Gastrocnemius medialis (tissue), 4 donors: ENCODE results near the gene CCDC192.

ENCODE experiments used
- CTCF ChIP-seq, 5 experiments: fragments of 450-650 bp in 3 of 5; fragments of 200-600 bp in 2 of 5; sonication (generic) in 2 of 5; IDR thresholded peaks in 4 of 5; conservative IDR thresholded peaks in 1 of 5; 1 replicate in 4 of 5; 2 replicates in 1 of 5; pipeline ENCODE4 v1.5.1; 2016 to 2019; ENCODE audit warnings: antibody characterized with exemption in 5 of 5, mild to moderate bottlenecking in 3 of 5, moderate library complexity in 3 of 5
- POLR2A ChIP-seq, 2 donors: fragments of 450-650 bp; IDR thresholded peaks; one replicate each; pipeline ENCODE4 v1.6.1; 2017; ENCODE audit warnings: antibody characterized with exemption in 2 of 2, mild to moderate bottlenecking in 2 of 2, moderate library complexity in 2 of 2

DNA sequence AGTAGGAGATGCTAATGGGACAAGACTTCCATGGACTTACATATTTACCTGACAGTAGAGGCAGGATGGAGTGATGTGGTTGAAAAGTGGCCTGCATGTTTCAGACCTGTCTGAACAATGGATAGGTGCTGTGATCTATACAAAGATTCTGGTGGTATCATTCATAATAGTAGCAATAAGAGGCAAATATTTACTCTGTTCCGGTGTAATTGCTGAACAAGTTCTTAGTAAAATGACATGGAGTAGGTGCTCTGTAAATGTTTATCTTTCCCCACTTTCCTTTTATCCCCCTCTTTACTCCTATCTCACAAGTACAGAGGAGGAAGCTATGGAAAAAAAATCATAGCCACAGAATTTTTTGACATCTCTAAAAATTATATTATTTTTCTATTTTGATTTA is 221.4 kb downstream of the CCDC192 start:
- TF ChIP-seq CTCF (IDR thresholded peaks at IDR 0.05 in 4 of 5, conservative IDR thresholded peaks at IDR 0.05 in 1 of 5): no peak
- no peak for TF ChIP-seq POLR2A (IDR thresholded peaks at IDR 0.05)
